ACC112 (cell line): ENCODE results near the gene DENND1A.

Source experiments
- H2AFZ ChIP-seq: fragments of 200-600 bp; sonication (generic); one replicate; pipeline ENCODE4 v1.6.0; 2017; ENCODE audit warnings: antibody characterized with exemption, low read length; ENCODE audit not compliant: unreplicated experiment
- H3K27ac ChIP-seq: fragments of 200-600 bp; sonication (generic); 2 replicates; pipeline ENCODE4 v1.5.1; 2014; ENCODE audit warnings: low read depth, mild to moderate bottlenecking, antibody characterized with exemption, low read length, moderate library complexity
- H3K27me3 ChIP-seq: fragments of 200-600 bp; sonication (generic); 2 replicates; pipeline ENCODE4 v1.6.1; 2014; ENCODE audit warnings: mild to moderate bottlenecking, antibody characterized with exemption, low read length, moderate library complexity, mixed read lengths; ENCODE audit not compliant: insufficient read depth
- H3K36me3 ChIP-seq: fragments of 200-600 bp; sonication (generic); 2 replicates; pipeline ENCODE4 v1.6.1; 2016; ENCODE audit warnings: mild to moderate bottlenecking, antibody characterized with exemption, low read length, moderate library complexity, mixed read lengths; ENCODE audit not compliant: insufficient read depth
- H3K4me1 ChIP-seq: fragments of 200-600 bp; sonication (generic); one replicate; pipeline ENCODE4 v1.6.1; 2016; ENCODE audit warnings: low read length, mixed read lengths; ENCODE audit not compliant: insufficient read depth, unreplicated experiment, control insufficient read depth
- H3K4me3 ChIP-seq: fragments of 200-600 bp; sonication (generic); 2 replicates; pipeline ENCODE4 v1.5.1; 2014; ENCODE audit warnings: mild to moderate bottlenecking, low read depth, low read length
- H3K79me2 ChIP-seq: fragments of 200-600 bp; sonication (generic); one replicate; pipeline ENCODE4 v1.6.0; 2016; ENCODE audit warnings: low read length; ENCODE audit not compliant: control insufficient read depth, unreplicated experiment, insufficient read depth

Gene DENND1A

DNA sequence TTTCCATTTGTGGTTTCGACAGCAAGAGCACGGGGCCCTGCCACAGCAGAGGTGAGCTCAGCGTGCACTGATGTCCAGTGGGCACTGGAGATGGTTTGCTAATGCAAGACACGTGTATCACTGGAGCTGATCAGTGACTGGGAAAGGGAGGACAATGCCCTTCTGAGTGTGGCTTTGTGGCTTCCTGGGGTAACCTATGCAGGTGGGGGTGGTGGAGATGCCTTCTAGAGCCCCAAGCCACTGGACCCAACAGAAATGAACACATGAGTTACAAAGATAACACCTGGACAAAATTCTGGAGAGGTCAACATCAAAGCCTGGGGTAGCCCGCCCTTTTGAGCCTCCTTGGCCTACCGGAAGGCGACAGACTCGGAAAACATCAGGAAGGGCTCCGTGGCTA, 312.6 kb downstream of the DENND1A start:
- Histone ChIP-seq H3K27me3 (no peaks in the 10 kb centered on the region), H3K27ac (no peak overlapping the region), H3K4me1 (no peaks in the 10 kb centered on the region), H3K79me2 (no peaks in the 10 kb centered on the region), H2AFZ (no peak overlapping the region), H3K36me3 (no peaks in the 10 kb centered on the region), H3K4me3 (no peak overlapping the region)

DNA sequence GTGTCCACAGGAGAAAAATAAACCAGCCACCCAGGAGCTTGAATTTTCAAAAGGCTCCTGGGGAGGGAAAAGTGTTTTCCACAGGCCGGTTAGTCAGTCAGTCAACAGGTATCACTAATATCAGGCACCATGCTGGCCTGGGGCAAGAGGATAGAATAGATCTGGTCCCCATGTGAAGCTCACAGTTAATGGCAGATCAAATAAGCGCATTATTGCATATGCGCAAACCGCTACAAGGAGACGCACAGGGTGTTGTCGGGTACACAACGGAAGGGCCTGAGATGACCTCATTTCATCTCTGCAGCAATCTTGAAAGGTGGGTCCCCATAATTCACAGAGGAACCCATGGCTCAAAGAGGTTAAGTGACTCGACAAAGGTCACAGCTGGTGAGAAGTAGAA, 313.2 kb downstream of the DENND1A start:
- Histone ChIP-seq H3K4me1 (no peaks in the 10 kb centered on the region), H2AFZ (no peak overlapping the region), H3K79me2 (no peaks in the 10 kb centered on the region), H3K27ac (no peak overlapping the region), H3K36me3 (no peaks in the 10 kb centered on the region), H3K4me3 (no peak overlapping the region), H3K27me3 (no peaks in the 10 kb centered on the region)

- Histone ChIP-seq H2AFZ (no peak overlapping the region), H3K4me3 (no peak overlapping the region), H3K36me3 (no peaks in the 10 kb centered on the region), H3K27ac (no peak overlapping the region), H3K4me1 (no peaks in the 10 kb centered on the region), H3K27me3 (no peaks in the 10 kb centered on the region), H3K79me2 (no peaks in the 10 kb centered on the region)
These were observed 314.5 kb downstream of the DENND1A start for GRCh38 chr9:123615381-123615780.

GRCh38 chr9:123614306-123615263, 315.3 kb downstream of the DENND1A start:
- Histone ChIP-seq H3K36me3 (no peaks in the 10 kb centered on the region), H3K4me3 (no peak overlapping the region), H3K79me2 (no peaks in the 10 kb centered on the region), H3K27ac (no peak overlapping the region), H3K4me1 (no peaks in the 10 kb centered on the region), H2AFZ (no peak overlapping the region), H3K27me3 (no peaks in the 10 kb centered on the region)

DNA sequence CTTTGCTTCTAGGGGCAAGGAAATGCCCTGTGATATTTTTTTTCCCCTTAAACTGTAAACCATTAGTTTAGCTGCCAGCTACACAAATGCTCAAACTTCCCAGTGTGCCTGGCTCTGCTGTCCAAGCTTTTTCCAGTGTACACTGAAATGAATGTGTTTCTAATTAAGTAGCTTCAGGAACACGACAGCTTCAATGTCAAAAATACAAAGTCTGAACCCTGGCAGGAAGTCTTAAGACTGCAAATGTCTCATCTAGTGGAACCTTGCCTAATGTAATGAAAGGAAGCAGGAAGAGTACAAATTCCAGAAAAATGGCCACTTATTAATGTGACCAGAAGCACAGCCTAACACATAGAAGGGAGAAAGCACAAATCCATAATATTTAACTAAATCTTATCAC, 318.7 kb downstream of the DENND1A start:
- Histone ChIP-seq H3K27ac (no peak overlapping the region), H2AFZ (no peak overlapping the region), H3K79me2 (no peaks in the 10 kb centered on the region), H3K36me3 (no peaks in the 10 kb centered on the region), H3K4me1 (no peaks in the 10 kb centered on the region), H3K27me3 (no peaks in the 10 kb centered on the region), H3K4me3 (no peak overlapping the region)

- H3K27ac ChIP-seq = no peak overlapping the region
- no peaks in the 10 kb centered on the region for H3K27me3 ChIP-seq
- no peaks in the 10 kb centered on the region for H3K79me2 ChIP-seq
- no peak overlapping the region for H2AFZ ChIP-seq
- no peaks in the 10 kb centered on the region for H3K36me3 ChIP-seq
- H3K4me1 ChIP-seq = no peaks in the 10 kb centered on the region
- H3K4me3 ChIP-seq = no peak overlapping the region
These were observed 320.1 kb downstream of the DENND1A start for GRCh38 chr9:123609844-123610243.

DNA sequence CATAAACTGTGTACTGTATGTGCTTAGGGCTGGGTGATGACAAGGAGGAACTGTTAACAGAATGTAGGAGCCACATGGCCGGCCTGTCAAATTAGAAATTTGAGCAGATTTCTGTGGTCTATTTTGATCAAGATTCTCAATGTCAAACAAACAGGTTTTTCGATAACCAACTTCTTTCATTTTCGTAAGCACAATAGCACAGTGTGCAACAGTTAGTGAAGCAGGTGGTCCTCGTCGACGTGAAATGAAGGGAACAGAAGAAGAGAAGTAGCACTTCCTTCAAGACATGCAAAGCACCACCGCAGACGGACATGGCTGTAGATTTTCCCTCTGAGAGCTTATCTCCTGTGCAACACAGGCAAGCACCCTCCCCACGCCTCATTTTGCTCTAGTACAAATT, 321.8 kb downstream of the DENND1A start:
- Histone ChIP-seq H3K4me3 (no peak overlapping the region), H3K79me2 (no peaks in the 10 kb centered on the region), H3K27ac (no peak overlapping the region), H2AFZ (no peak overlapping the region), H3K4me1 (no peaks in the 10 kb centered on the region), H3K27me3 (no peaks in the 10 kb centered on the region), H3K36me3 (no peaks in the 10 kb centered on the region)

DNA sequence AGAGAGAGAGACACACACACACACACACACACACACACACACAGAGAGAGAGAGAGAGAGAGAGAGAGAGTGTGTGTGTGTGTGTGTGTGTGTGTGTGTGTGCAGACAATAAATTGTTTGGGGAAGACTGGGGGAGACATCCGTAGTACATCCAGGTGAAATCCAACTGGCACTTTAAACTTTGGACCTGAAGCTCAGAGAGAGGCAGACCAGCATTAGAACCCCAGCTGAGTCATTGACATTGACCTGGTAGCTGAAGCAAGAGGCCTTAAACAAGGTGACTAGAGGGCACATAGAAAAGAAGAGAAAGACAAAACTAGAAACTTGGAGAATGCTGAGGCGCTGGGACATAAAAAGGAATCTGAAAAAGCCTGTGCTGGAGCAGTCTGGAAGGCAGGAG, 322.4 kb downstream of the DENND1A start:
- no peak overlapping the region for H3K4me3 ChIP-seq
- no peak overlapping the region for H2AFZ ChIP-seq

DNA sequence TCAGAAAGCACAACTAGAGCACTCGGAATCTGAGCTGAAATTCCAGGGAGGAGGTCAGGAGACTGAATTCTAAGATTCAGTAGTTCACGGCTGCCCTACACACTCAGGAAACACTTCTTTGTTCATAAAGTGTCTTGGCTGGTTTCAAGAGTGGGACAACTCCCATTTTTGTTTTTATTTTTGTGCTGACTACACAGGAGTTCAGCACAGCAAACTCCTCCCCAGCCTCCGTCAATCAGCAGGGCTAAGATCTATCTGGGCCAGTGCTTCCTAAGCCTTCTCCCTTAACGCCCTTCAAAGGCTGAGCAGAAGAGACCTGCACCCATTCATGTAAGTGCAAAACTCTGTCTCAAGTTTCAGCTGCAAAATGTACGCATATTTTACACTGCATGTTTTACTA, 323.8 kb downstream of the DENND1A start:
- no peak overlapping the region for H3K27ac ChIP-seq
- H3K36me3 ChIP-seq = no peaks in the 10 kb centered on the region
- H2AFZ ChIP-seq = no peak overlapping the region
- no peaks in the 10 kb centered on the region for H3K27me3 ChIP-seq
- H3K79me2 ChIP-seq = no peaks in the 10 kb centered on the region
- no peak overlapping the region for H3K4me3 ChIP-seq
- no peaks in the 10 kb centered on the region for H3K4me1 ChIP-seq

More for the DNA sequence above, 322.4 kb downstream of the DENND1A start:
- Histone ChIP-seq H3K36me3 (no peaks in the 10 kb centered on the region), H3K79me2 (no peaks in the 10 kb centered on the region), H3K27me3 (no peaks in the 10 kb centered on the region), H3K4me1 (no peaks in the 10 kb centered on the region), H3K27ac (no peak overlapping the region)

GRCh38 chr9:123605286-123605685, 324.6 kb downstream of the DENND1A start:
- Histone ChIP-seq H3K27ac (no peak overlapping the region), H3K79me2 (no peaks in the 10 kb centered on the region), H3K36me3 (no peaks in the 10 kb centered on the region), H3K4me1 (no peaks in the 10 kb centered on the region), H3K4me3 (no peak overlapping the region), H3K27me3 (no peaks in the 10 kb centered on the region), H2AFZ (no peak overlapping the region)

DNA sequence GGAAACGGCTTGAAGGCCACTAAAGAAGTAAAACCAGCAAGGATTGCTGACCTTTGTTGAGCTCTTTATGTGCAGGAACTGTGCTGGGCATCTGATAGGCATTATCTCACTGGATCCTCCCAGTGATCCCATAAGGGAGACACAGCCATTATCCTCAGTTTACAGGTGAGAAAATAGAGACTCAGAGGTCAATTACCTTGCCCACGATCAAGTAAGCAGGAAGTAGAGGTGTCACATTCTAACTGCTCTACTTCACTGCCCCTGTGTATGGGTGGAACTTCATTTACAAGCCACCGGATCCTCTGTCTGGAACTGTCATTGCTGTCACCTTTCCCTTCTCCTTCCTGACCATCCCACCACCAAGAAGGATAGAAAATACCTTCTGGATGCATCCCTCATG, 325.1 kb downstream of the DENND1A start:
- Histone ChIP-seq H2AFZ (no peak overlapping the region), H3K27ac (no peak overlapping the region), H3K4me3 (no peak overlapping the region), H3K27me3 (no peaks in the 10 kb centered on the region), H3K4me1 (no peaks in the 10 kb centered on the region), H3K79me2 (no peaks in the 10 kb centered on the region), H3K36me3 (no peaks in the 10 kb centered on the region)
